Skin of body (tissue), 2 donors: ENCODE data around the gene APBA2. TPM values are rescaled to one million over a fixed set of nuclear protein-coding genes. Genes with fewer than 3 reads are reported as not detected.

Experiments
- DNase-seq: peaks from one replicate; lab custom pipeline; 2025; lab: John Stamatoyannopoulos, UW
- total RNA-seq: library from RNA; depleted of rRNA; stranded (reverse); fragments of >200 nt; gene quantifications from one replicate; pipeline ENCODE4 v1.2.3, GENCODE V29; 2014

APBA2 gene
- total RNA-seq, 1 donor from 2014 or later, result 7.1 TPM

- no peak for DNase-seq
Measured at GRCh38 chr15:29129926-29130325, 244.2 kb downstream of the APBA2 start.

GRCh38 chr15:29130476-29130875, 244.7 kb downstream of the APBA2 start:
- DNase-seq, result no peak

- DNase-seq, result peak; percentile 11
Measured at GRCh38 chr15:29130951-29131839, 245.4 kb downstream of the APBA2 start.

- no peak for DNase-seq
Measured at GRCh38 chr15:29131840-29132420, 246.2 kb downstream of the APBA2 start.

GRCh38 chr15:29132735-29133181, 247.0 kb downstream of the APBA2 start:
- DNase-seq, result no peak

GRCh38 chr15:29133321-29133720, 247.5 kb downstream of the APBA2 start:
- no peak for DNase-seq

GRCh38 chr15:29133791-29134190, 248.0 kb downstream of the APBA2 start:
- DNase-seq, result no peak

- no peak for DNase-seq
Measured at GRCh38 chr15:29134239-29134638, 248.5 kb downstream of the APBA2 start.

- DNase-seq, result no peak
Measured at GRCh38 chr15:29134641-29135308, 249.0 kb downstream of the APBA2 start.

- DNase-seq, result no peak
Measured at GRCh38 chr15:29135309-29135657, 249.5 kb downstream of the APBA2 start.

- DNase-seq, result no peak
Measured at GRCh38 chr15:29135702-29136646, 250.2 kb downstream of the APBA2 start.

- no peak for DNase-seq
Measured at GRCh38 chr15:29138260-29138659, 252.5 kb downstream of the APBA2 start.

GRCh38 chr15:29139072-29139471, 253.3 kb downstream of the APBA2 start:
- no peak for DNase-seq

- no peak for DNase-seq
Measured at GRCh38 chr15:29139540-29140459, 254.0 kb downstream of the APBA2 start.

GRCh38 chr15:29140475-29141307, 254.9 kb downstream of the APBA2 start:
- DNase-seq, result peak; percentile 18

- DNase-seq, result no peak
Measured at GRCh38 chr15:29141308-29142128, 255.7 kb downstream of the APBA2 start.

- no peak for DNase-seq
Measured at GRCh38 chr15:29142129-29142747, 256.5 kb downstream of the APBA2 start.

- no peak for DNase-seq
Measured at GRCh38 chr15:29143293-29143692, 257.5 kb downstream of the APBA2 start.
